ENCODE results near the gene PLOD1.
"Not testable (repeated sequence)": the region's sequence is repeated elsewhere in the genome, so short reads cannot be mapped to it uniquely, and the experiment has no call there.

The PLOD1 gene

GRCh38 chr1:11934302-11935056 lies at the start of gene PLOD1:
Gene PLOD1, plus strand, starts transcription at chr1:11934717. Its CDS starts 63 bp downstream, at chr1:11934780.
- no peaks in the 10 kb centered on the region for H3K9me3 ChIP-seq (ENCODE audit: control insufficient read depth, insufficient read depth, low read length)
- no peaks in the 10 kb centered on the region for H3K4me1 ChIP-seq (ENCODE audit: control insufficient read depth, insufficient read depth, low read length)

GRCh38 chr1:11885916-11886315 lies 48.6 kb upstream of the PLOD1 start:
- H3K4me3 ChIP-seq (ENCODE audit: low read depth, low read length): no peak overlapping the region
- H3K9me3 ChIP-seq (ENCODE audit: control insufficient read depth, insufficient read depth, low read length): no peaks in the 10 kb centered on the region
- H3K9ac ChIP-seq (ENCODE audit: low read depth, low read length): no peak overlapping the region
- H3K27me3 ChIP-seq (ENCODE audit: control insufficient read depth, insufficient read depth, low read length): no peaks in the 10 kb centered on the region
- peaks cover 3% of the 10 kb centered on the region for H3K4me1 ChIP-seq (ENCODE audit: control insufficient read depth, insufficient read depth, low read length)
- H3K36me3 ChIP-seq (ENCODE audit: control insufficient read depth, insufficient read depth, low read length): no peaks in the 10 kb centered on the region

More at GRCh38 chr1:11934302-11935056, at the start of gene PLOD1:
- Histone ChIP-seq H3K36me3 (ENCODE audit: control insufficient read depth, insufficient read depth, low read length) (no peaks in the 10 kb centered on the region), H3K9ac (ENCODE audit: low read depth, low read length) (peak within 1 kb of the TSS; percentile 84), H3K4me3 (ENCODE audit: low read depth, low read length) (peak within 1 kb of the TSS; percentile 64), H3K27me3 (ENCODE audit: control insufficient read depth, insufficient read depth, low read length) (no peaks in the 10 kb centered on the region)

- H3K9me3 ChIP-seq (ENCODE audit: control insufficient read depth, insufficient read depth, low read length): no peaks in the 10 kb centered on the region
- no peak overlapping the region for H3K9ac ChIP-seq (ENCODE audit: low read depth, low read length)
- no peaks in the 10 kb centered on the region for H3K27me3 ChIP-seq (ENCODE audit: control insufficient read depth, insufficient read depth, low read length)
These were observed 47.4 kb upstream of the PLOD1 start for GRCh38 chr1:11886986-11887665.

GRCh38 chr1:11887666-11888007 lies 46.9 kb upstream of the PLOD1 start:
- H3K4me3 ChIP-seq (ENCODE audit: low read depth, low read length): no peak overlapping the region
- no peaks in the 10 kb centered on the region for H3K9me3 ChIP-seq (ENCODE audit: control insufficient read depth, insufficient read depth, low read length)
- no peak overlapping the region for H3K9ac ChIP-seq (ENCODE audit: low read depth, low read length)
- H3K4me1 ChIP-seq (ENCODE audit: control insufficient read depth, insufficient read depth, low read length): peaks cover 3% of the 10 kb centered on the region
- no peaks in the 10 kb centered on the region for H3K27me3 ChIP-seq (ENCODE audit: control insufficient read depth, insufficient read depth, low read length)
- no peaks in the 10 kb centered on the region for H3K36me3 ChIP-seq (ENCODE audit: control insufficient read depth, insufficient read depth, low read length)

More at GRCh38 chr1:11886986-11887665, 47.4 kb upstream of the PLOD1 start:
- Histone ChIP-seq H3K4me3 (ENCODE audit: low read depth, low read length) (no peak overlapping the region), H3K36me3 (ENCODE audit: control insufficient read depth, insufficient read depth, low read length) (no peaks in the 10 kb centered on the region), H3K4me1 (ENCODE audit: control insufficient read depth, insufficient read depth, low read length) (peaks cover 3% of the 10 kb centered on the region)

GRCh38 chr1:11888206-11888876 lies 46.2 kb upstream of the PLOD1 start:
- Histone ChIP-seq H3K9ac (ENCODE audit: low read depth, low read length) (no peak overlapping the region), H3K36me3 (ENCODE audit: control insufficient read depth, insufficient read depth, low read length) (no peaks in the 10 kb centered on the region), H3K4me3 (ENCODE audit: low read depth, low read length) (no peak overlapping the region), H3K4me1 (ENCODE audit: control insufficient read depth, insufficient read depth, low read length) (peaks cover under 1% of the 10 kb centered on the region), H3K27me3 (ENCODE audit: control insufficient read depth, insufficient read depth, low read length) (no peaks in the 10 kb centered on the region), H3K9me3 (ENCODE audit: control insufficient read depth, insufficient read depth, low read length) (no peaks in the 10 kb centered on the region)

- Histone ChIP-seq H3K4me3 (ENCODE audit: low read depth, low read length) (no peak overlapping the region), H3K9me3 (ENCODE audit: control insufficient read depth, insufficient read depth, low read length) (no peaks in the 10 kb centered on the region), H3K4me1 (ENCODE audit: control insufficient read depth, insufficient read depth, low read length) (no peaks in the 10 kb centered on the region), H3K9ac (ENCODE audit: low read depth, low read length) (no peak overlapping the region), H3K36me3 (ENCODE audit: control insufficient read depth, insufficient read depth, low read length) (no peaks in the 10 kb centered on the region), H3K27me3 (ENCODE audit: control insufficient read depth, insufficient read depth, low read length) (no peaks in the 10 kb centered on the region)
These were observed 45.7 kb upstream of the PLOD1 start for GRCh38 chr1:11888877-11889208.

- H3K36me3 ChIP-seq (ENCODE audit: control insufficient read depth, insufficient read depth, low read length): no peaks in the 10 kb centered on the region
These were observed 42.9 kb upstream of the PLOD1 start for GRCh38 chr1:11891433-11892186.

GRCh38 chr1:11893907-11894251 lies 40.6 kb upstream of the PLOD1 start:
- Histone ChIP-seq H3K4me3 (ENCODE audit: low read depth, low read length) (no peak overlapping the region), H3K4me1 (ENCODE audit: control insufficient read depth, insufficient read depth, low read length) (no peaks in the 10 kb centered on the region), H3K9me3 (ENCODE audit: control insufficient read depth, insufficient read depth, low read length) (no peaks in the 10 kb centered on the region), H3K36me3 (ENCODE audit: control insufficient read depth, insufficient read depth, low read length) (no peaks in the 10 kb centered on the region), H3K27me3 (ENCODE audit: control insufficient read depth, insufficient read depth, low read length) (no peaks in the 10 kb centered on the region), H3K9ac (ENCODE audit: low read depth, low read length) (no peak overlapping the region)

More at GRCh38 chr1:11891433-11892186, 42.9 kb upstream of the PLOD1 start:
- H3K4me1 ChIP-seq (ENCODE audit: control insufficient read depth, insufficient read depth, low read length): no peaks in the 10 kb centered on the region
- H3K4me3 ChIP-seq (ENCODE audit: low read depth, low read length): no peak overlapping the region
- H3K9ac ChIP-seq (ENCODE audit: low read depth, low read length): no peak overlapping the region
- H3K9me3 ChIP-seq (ENCODE audit: control insufficient read depth, insufficient read depth, low read length): no peaks in the 10 kb centered on the region
- no peaks in the 10 kb centered on the region for H3K27me3 ChIP-seq (ENCODE audit: control insufficient read depth, insufficient read depth, low read length)

GRCh38 chr1:11894501-11894900 lies 40.0 kb upstream of the PLOD1 start:
- not testable (repeated sequence) for H3K4me1 ChIP-seq (ENCODE audit: control insufficient read depth, insufficient read depth, low read length); H3K4me3 ChIP-seq (ENCODE audit: low read depth, low read length); H3K9me3 ChIP-seq (ENCODE audit: control insufficient read depth, insufficient read depth, low read length); H3K36me3 ChIP-seq (ENCODE audit: control insufficient read depth, insufficient read depth, low read length); H3K27me3 ChIP-seq (ENCODE audit: control insufficient read depth, insufficient read depth, low read length); H3K9ac ChIP-seq (ENCODE audit: low read depth, low read length)

- Histone ChIP-seq H3K27me3 (ENCODE audit: control insufficient read depth, insufficient read depth, low read length) (peaks cover 5% of the 10 kb centered on the region), H3K4me3 (ENCODE audit: low read depth, low read length) (no peak overlapping the region), H3K9ac (ENCODE audit: low read depth, low read length) (no peak overlapping the region), H3K9me3 (ENCODE audit: control insufficient read depth, insufficient read depth, low read length) (no peaks in the 10 kb centered on the region), H3K4me1 (ENCODE audit: control insufficient read depth, insufficient read depth, low read length) (peaks cover 2% of the 10 kb centered on the region), H3K36me3 (ENCODE audit: control insufficient read depth, insufficient read depth, low read length) (no peaks in the 10 kb centered on the region)
These were observed 36.3 kb upstream of the PLOD1 start for GRCh38 chr1:11898086-11898785.

GRCh38 chr1:11898831-11899467 lies 35.6 kb upstream of the PLOD1 start:
- Histone ChIP-seq H3K4me3 (ENCODE audit: low read depth, low read length) (no peak overlapping the region), H3K36me3 (ENCODE audit: control insufficient read depth, insufficient read depth, low read length) (no peaks in the 10 kb centered on the region), H3K4me1 (ENCODE audit: control insufficient read depth, insufficient read depth, low read length) (peaks cover 2% of the 10 kb centered on the region), H3K27me3 (ENCODE audit: control insufficient read depth, insufficient read depth, low read length) (peaks cover 5% of the 10 kb centered on the region), H3K9me3 (ENCODE audit: control insufficient read depth, insufficient read depth, low read length) (no peaks in the 10 kb centered on the region), H3K9ac (ENCODE audit: low read depth, low read length) (no peak overlapping the region)

All from iPS-15b (cell line).